Upper lobe of left lung (tissue), 4 donors: Measurements from ENCODE around the gene BMPR2.

ENCODE experiments used
- CTCF ChIP-seq, 6 experiments: fragments of 450-650 bp in 4 of 6; fragments of 200-600 bp in 2 of 6; sonication (generic) in 2 of 6; IDR thresholded peaks; one replicate each; pipeline ENCODE4 v1.5.1; 2016 to 2019; ENCODE audit warnings: antibody characterized with exemption in 6 of 6
- EP300 ChIP-seq, 4 donors: sonication (generic); formaldehyde crosslinking; IDR thresholded peaks; one replicate each; pipeline ENCODE4 v1.5.1; 2017; ENCODE audit warnings: antibody characterized with exemption in 4 of 4, control low read depth in 2 of 4

- TF ChIP-seq CTCF (IDR thresholded peaks at IDR 0.05) (peak; percentile 88 to 95 (median 92)), EP300 (IDR thresholded peaks at IDR 0.05) (no peak)
Observed at GRCh38 chr2:202588647-202589581, 212.8 kb downstream of the BMPR2 start.
